Stimulated activated naive CD8-positive, alpha-beta T cell treated with anti-CD3 and anti-CD28 coated beads, Interleukin-15, Interleukin-2, amounts not matched to agents 100 ng/mL and 50 ng/mL, for 24 hours (primary cell): ENCODE data around the gene ZSWIM6.

ENCODE experiments used
- H3K27ac Mint-ChIP-seq: one replicate; pipeline ENCODE4 v1.8.0; 2021; ENCODE audit warnings: mild to moderate bottlenecking, mixed read lengths
- H3K27me3 Mint-ChIP-seq: one replicate; pipeline ENCODE4 v1.8.0; 2021; ENCODE audit warnings: mixed read lengths
- H3K36me3 Mint-ChIP-seq: one replicate; pipeline ENCODE4 v1.8.0; 2021; ENCODE audit warnings: low read depth, mixed read lengths
- H3K4me1 Mint-ChIP-seq: one replicate; pipeline ENCODE4 v1.8.0; 2021; ENCODE audit warnings: low read depth, mixed read lengths
- H3K4me3 Mint-ChIP-seq: one replicate; pipeline ENCODE4 v1.8.0; 2021; ENCODE audit warnings: mild to moderate bottlenecking, mixed read lengths
- H3K9me3 Mint-ChIP-seq: one replicate; pipeline ENCODE4 v1.8.0; 2021; ENCODE audit warnings: mixed read lengths

Gene ZSWIM6

DNA sequence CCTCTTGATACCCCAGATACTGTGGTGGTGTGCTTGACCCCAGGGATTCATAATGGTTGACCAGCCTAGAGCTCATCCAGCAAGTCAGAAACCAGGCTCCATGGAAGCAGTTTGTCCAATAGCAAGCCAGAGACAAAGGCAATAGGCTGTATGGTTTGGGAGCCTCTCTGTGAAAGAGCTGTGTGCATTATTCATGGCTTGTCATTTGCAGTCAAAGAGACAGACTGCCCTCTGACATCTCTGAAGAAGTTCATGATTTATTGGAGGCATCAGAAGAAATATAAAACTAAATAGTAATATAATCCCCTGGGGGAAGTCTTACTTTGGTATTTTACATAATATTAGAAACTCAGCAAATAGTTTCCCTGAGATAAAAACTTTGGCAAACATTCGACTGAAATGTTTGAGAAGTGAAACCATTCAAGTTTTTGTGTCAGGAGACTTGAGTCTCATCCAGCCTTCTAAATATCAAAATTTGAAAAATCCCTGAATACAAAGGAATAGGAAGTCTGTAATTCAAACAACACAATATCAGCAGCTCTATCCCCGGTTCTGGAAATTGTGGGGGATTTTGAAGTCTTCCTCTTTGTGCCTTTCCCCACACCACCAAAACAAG is 250.3 kb downstream of the ZSWIM6 start:
- Mint-ChIP-seq H3K4me3 (no peak overlapping the region), H3K36me3 (no peaks in the 10 kb centered on the region), H3K27ac (no peak overlapping the region), H3K4me1 (no peaks in the 10 kb centered on the region), H3K27me3 (peaks cover 6% of the 10 kb centered on the region), H3K9me3 (no peaks in the 10 kb centered on the region)

DNA sequence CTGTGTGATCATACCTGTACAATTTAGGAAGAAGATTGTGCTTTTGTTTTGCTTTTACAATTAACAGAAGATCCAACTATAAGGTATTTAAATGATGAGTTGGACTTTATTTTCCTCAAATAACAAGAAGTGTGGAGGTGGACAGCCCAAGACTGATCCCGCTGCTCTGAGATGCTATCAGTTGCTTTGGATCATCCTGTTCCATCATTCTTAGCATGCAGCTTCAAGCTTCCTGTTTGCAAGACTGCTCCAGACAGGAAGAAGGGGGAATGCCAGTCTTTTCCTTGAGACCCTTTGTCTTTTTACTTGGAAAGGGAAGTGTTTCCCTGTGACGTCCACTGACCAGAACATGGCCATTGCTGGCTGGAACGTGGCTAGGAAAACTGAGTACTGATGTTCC is 250.8 kb downstream of the ZSWIM6 start:
- Mint-ChIP-seq H3K9me3 (no peaks in the 10 kb centered on the region), H3K27ac (no peak overlapping the region), H3K36me3 (no peaks in the 10 kb centered on the region), H3K4me1 (no peaks in the 10 kb centered on the region), H3K27me3 (peaks cover 10% of the 10 kb centered on the region), H3K4me3 (no peak overlapping the region)

DNA sequence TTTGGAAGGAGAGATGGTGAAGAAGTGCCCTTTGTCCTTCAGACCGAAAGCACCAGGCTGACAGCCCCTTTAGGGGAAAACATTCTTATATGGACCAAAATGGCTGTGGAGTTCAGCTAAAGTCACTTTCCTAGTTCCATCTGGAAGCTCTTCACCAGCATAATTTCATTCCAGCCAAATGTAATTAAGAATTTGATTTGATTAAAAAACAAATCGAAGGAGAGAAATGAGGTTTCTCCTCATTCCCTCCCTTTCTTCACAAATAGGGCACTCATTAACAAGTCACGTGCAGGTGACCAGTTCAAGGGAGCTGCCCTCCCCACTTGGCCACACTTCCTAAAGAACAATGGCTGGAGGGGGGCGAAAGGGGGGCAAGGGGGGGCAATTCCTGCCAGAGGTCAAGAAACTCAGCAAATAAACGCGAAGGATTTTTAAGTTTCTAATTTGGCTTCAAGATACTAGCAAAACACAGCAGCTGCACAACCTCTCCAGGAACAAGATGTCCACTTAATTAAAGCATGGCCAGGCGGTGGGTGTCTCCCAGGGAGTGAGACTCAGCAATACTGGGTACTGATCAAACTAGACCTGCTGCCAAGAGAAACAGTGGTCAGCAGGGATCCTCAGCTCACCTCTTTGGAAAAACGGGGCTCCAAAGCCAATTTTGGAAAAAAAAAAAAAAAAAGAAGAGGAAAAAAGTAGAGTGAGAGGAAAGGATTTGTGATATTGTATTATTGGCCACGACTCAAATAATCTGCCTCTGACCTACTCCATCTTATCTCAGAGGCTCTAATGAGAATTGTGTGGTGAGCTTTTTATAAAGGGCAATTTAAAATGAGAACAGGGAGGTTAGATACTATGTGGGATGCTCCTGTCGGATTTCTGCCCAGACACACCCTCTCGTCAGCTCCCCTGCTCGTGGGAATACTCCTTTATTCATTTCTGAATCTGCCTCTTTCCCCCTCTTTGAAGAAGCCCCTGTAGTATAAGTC is 254.3 kb downstream of the ZSWIM6 start:
- Mint-ChIP-seq H3K4me1 (no peaks in the 10 kb centered on the region), H3K36me3 (no peaks in the 10 kb centered on the region), H3K27me3 (peaks cover 10% of the 10 kb centered on the region), H3K4me3 (no peak overlapping the region), H3K27ac (no peak overlapping the region), H3K9me3 (no peaks in the 10 kb centered on the region)

DNA sequence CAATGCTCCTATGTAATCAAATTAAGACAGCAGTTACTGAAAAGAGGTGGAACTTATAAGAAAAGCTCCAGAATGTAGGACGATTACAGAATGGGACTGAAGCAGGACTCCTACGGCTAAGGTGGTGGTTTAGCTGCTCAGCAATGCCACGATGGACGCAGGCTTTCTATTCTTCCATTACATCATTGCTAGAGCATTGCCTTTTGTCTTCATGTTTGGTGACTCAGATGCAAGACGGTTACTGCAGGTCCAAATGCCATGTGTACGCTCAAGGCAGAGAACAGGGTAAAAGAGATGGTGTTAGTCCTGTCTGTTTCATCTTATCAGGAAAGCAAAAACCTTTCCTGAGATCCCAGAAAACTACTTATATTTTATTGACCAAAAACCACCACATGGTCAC is 255.1 kb downstream of the ZSWIM6 start:
- Mint-ChIP-seq H3K36me3 (no peaks in the 10 kb centered on the region), H3K27me3 (peaks cover 10% of the 10 kb centered on the region), H3K27ac (no peak overlapping the region), H3K4me3 (no peak overlapping the region), H3K4me1 (no peaks in the 10 kb centered on the region), H3K9me3 (no peaks in the 10 kb centered on the region)

DNA sequence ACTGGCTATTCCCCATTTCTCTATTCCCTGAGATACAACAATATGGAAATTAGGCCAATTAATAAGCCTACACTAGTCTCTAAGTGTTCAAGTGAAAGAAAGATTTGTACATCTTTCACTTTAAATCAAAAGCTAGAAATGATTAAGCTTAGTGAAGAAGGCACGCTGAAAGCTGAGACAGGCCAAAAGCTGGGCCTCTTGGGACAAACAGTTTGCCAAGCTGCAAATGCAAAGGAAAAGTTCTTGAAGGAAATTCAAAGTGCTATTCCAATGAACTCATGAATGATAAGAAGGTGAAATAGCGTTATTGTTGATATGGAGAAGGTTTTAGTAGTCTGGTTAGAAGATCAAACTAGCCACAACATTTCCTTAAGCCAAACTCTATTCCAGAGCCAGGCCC is 256.2 kb downstream of the ZSWIM6 start:
- H3K27ac Mint-ChIP-seq, result no peak overlapping the region
- peaks cover 7% of the 10 kb centered on the region for H3K27me3 Mint-ChIP-seq
- H3K4me1 Mint-ChIP-seq, result no peaks in the 10 kb centered on the region
- H3K4me3 Mint-ChIP-seq, result no peak overlapping the region
- H3K9me3 Mint-ChIP-seq, result no peaks in the 10 kb centered on the region
- no peaks in the 10 kb centered on the region for H3K36me3 Mint-ChIP-seq

DNA sequence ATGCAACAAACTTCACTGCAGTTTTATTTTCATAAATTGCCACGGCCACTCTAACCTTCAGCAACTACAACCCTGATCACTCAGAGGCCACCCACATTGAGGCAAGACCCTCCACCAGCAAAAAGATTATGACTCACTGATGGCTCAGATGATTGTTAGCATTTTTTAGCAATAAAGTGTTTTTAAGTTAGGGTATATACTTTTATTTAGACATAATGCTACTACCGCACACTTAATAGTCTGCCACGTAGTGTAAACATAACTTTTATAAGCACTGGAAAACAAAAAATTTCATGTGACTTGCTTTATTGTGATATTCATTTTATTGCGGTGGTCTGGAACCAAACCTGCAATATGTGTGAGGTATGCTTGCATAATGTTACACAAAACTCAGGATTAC is 257.9 kb downstream of the ZSWIM6 start:
- Mint-ChIP-seq H3K36me3 (no peaks in the 10 kb centered on the region), H3K4me1 (no peaks in the 10 kb centered on the region), H3K27me3 (peaks cover 3% of the 10 kb centered on the region), H3K9me3 (no peaks in the 10 kb centered on the region), H3K27ac (no peak overlapping the region), H3K4me3 (no peak overlapping the region)

DNA sequence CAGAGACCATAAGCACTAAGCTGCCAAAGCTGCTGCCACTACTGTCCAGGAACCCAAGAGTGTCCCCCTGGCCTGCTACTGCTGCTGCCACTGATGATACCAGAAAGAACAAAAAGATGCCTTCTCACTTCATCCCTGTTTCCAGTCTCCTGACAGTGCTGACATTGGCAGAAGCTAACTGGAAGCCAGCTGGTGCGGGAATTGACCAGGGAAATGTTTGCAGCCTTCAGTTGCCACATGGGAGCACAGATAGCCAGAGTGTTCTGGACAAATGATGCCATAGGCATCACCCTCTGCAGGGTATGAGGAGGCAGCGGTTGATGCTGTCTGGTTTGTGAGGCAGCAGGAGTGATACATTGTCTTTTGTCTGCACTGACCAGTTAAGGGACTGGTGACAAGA is 258.4 kb downstream of the ZSWIM6 start:
- Mint-ChIP-seq H3K27ac (no peak overlapping the region), H3K4me3 (no peak overlapping the region), H3K4me1 (no peaks in the 10 kb centered on the region), H3K27me3 (peaks cover 3% of the 10 kb centered on the region), H3K36me3 (no peaks in the 10 kb centered on the region), H3K9me3 (no peaks in the 10 kb centered on the region)

DNA sequence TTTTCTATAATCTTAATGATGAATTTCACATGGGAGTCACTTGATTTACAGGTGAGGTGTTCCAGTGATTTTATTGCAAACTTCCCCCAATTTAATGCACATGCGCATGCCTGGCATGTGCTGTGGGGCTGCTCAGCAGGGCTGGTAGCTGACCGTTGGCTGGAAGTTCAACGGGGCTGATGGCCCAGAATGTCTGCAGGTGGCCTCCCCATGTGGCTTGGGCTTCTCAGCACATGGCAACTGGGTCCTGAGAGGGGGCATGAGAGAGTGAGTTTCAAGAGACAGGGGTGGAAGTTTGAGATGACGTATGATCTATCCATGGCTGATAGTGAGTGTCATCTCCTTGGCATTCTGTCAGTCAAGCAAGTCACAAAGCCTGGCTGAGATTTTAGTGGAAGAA is 259.8 kb downstream of the ZSWIM6 start:
- Mint-ChIP-seq H3K4me1 (no peaks in the 10 kb centered on the region), H3K36me3 (no peaks in the 10 kb centered on the region), H3K27me3 (peaks cover 3% of the 10 kb centered on the region)

DNA sequence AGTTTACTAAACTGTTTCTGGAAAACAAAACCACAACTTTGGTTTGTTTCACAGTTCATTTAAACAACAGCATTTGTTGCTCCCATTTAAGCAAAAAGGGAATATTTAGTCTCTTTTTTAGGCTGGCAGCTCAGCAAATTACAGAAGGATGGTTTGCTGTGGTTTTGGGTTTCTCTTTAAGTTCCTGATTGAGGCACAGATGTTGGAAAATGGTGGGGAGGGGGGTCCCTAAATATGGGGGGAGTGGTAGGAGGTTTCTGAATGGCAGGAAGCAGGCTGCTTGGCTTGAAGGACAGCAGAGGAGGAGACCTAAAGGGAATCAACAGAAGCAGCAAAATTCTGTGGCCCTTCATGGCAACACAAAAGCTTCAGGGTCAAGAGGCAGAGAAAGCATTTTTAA is 263.4 kb downstream of the ZSWIM6 start:
- H3K27me3 Mint-ChIP-seq, result peaks cover 4% of the 10 kb centered on the region

More for the DNA sequence above, 259.8 kb downstream of the ZSWIM6 start:
- Mint-ChIP-seq H3K9me3 (no peaks in the 10 kb centered on the region), H3K4me3 (no peak overlapping the region), H3K27ac (no peak overlapping the region)

More for the DNA sequence above, 263.4 kb downstream of the ZSWIM6 start:
- Mint-ChIP-seq H3K27ac (no peak overlapping the region), H3K4me3 (no peak overlapping the region), H3K36me3 (no peaks in the 10 kb centered on the region), H3K4me1 (no peaks in the 10 kb centered on the region), H3K9me3 (no peaks in the 10 kb centered on the region)
